Coronary artery (tissue), 2 donors: ENCODE data around the gene MEG3.

Experiments
- DNase-seq: peaks from one replicate; pipeline ENCODE4 v3.0.0-alpha.2; 2017; ENCODE audit warnings: low spot score
- H3K27ac ChIP-seq, 2 donors: fragments of 200-600 bp; sonication (generic); one replicate each; pipeline ENCODE4 v1.5.1; 2016 to 2019
- H3K4me3 ChIP-seq: fragments of 200-600 bp; sonication (generic); 2 replicates; pipeline ENCODE4 v1.5.1; 2016; ENCODE audit warnings: mild to moderate bottlenecking, moderate library complexity
- TF ChIP-seq, protein P1 (sequence below): fragments of 200-600 bp; sonication (generic); IDR thresholded peaks from one replicate; pipeline ENCODE4 v1.5.1; 2019; ENCODE audit warnings: antibody characterized with exemption

Gene MEG3

DNA sequence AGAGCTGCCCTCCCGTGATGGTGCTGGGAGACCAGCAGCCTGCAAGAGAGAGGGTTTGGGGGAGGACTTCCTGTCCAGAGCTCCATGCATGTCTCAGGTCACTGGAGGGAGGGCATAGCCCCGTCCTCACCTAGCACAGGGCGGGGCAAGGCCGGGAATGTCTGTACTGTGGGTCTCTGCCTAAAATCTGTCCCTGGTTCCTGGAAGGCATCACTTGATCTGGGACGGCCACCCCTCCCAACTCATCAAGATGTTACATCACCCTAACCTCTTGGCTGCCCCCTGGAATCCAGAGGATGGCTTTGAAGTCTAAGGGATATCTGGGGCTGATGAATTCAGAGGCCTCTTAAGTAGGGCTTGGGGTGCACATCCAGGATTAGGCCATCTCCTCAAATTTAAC lies 37.0 kb upstream of the MEG3 start:
- no peak for DNase-seq
- TF ChIP-seq, protein P1, sequence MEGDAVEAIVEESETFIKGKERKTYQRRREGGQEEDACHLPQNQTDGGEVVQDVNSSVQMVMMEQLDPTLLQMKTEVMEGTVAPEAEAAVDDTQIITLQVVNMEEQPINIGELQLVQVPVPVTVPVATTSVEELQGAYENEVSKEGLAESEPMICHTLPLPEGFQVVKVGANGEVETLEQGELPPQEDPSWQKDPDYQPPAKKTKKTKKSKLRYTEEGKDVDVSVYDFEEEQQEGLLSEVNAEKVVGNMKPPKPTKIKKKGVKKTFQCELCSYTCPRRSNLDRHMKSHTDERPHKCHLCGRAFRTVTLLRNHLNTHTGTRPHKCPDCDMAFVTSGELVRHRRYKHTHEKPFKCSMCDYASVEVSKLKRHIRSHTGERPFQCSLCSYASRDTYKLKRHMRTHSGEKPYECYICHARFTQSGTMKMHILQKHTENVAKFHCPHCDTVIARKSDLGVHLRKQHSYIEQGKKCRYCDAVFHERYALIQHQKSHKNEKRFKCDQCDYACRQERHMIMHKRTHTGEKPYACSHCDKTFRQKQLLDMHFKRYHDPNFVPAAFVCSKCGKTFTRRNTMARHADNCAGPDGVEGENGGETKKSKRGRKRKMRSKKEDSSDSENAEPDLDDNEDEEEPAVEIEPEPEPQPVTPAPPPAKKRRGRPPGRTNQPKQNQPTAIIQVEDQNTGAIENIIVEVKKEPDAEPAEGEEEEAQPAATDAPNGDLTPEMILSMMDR = no peak
- H3K4me3 ChIP-seq = no peak overlapping the region
- no peak overlapping the region for H3K27ac ChIP-seq

GRCh38 chr14:100789460-100790417 lies 36.2 kb upstream of the MEG3 start:
- DNase-seq = no peak
- Histone ChIP-seq H3K4me3 (no peak overlapping the region), H3K27ac (no peak overlapping the region)
- TF ChIP-seq, protein P1 = no peak

- Histone ChIP-seq H3K27ac (no peak overlapping the region), H3K4me3 (no peak overlapping the region)
- no peak for DNase-seq
- TF ChIP-seq, protein P1 = no peak
Observed at GRCh38 chr14:100790502-100791347, 35.2 kb upstream of the MEG3 start.

GRCh38 chr14:100791348-100791735 lies 34.6 kb upstream of the MEG3 start:
- Histone ChIP-seq H3K27ac (no peak overlapping the region), H3K4me3 (no peak overlapping the region)
- TF ChIP-seq, protein P1 = no peak
- no peak for DNase-seq

- TF ChIP-seq, protein P1 = no peak
- no peak for DNase-seq
- Histone ChIP-seq H3K27ac (no peak overlapping the region), H3K4me3 (no peak overlapping the region)
Observed at GRCh38 chr14:100791995-100792394, 33.9 kb upstream of the MEG3 start.

GRCh38 chr14:100796946-100797345 lies 29.0 kb upstream of the MEG3 start:
- DNase-seq = no peak
- H3K4me3 ChIP-seq = no peak overlapping the region
- H3K27ac ChIP-seq = no peak overlapping the region
- TF ChIP-seq, protein P1 = no peak
